Stimulated activated CD8-positive, alpha-beta memory T cell treated with anti-CD3 and anti-CD28 coated beads, Interleukin-4, amount 100 ng/mL, for 4 hours (primary cell): ENCODE results near the gene IBA57.

Experiments
- DNase-seq, 2 donors: peaks; one replicate each; pipeline ENCODE4 v3.0.0-alpha.2; 2020; ENCODE audit warnings: low read depth in 2 of 2, low spot score in 1 of 2

IBA57 gene

GRCh38 chr1:228155596-228156514 is 9.7 kb upstream of the IBA57 start:
- no peak for DNase-seq

- DNase-seq = no peak
Observed at GRCh38 chr1:228156515-228156881, 9.1 kb upstream of the IBA57 start.

GRCh38 chr1:228156941-228157728 is 8.5 kb upstream of the IBA57 start:
- DNase-seq = no peak

- DNase-seq = no peak
Observed at GRCh38 chr1:228157729-228158126, 7.9 kb upstream of the IBA57 start.

- no peak for DNase-seq
Observed at GRCh38 chr1:228158151-228159007, 7.2 kb upstream of the IBA57 start.

- DNase-seq = no peak
Observed at GRCh38 chr1:228159008-228159665, 6.5 kb upstream of the IBA57 start.

- no peak for DNase-seq
Observed at GRCh38 chr1:228160201-228160761, 5.3 kb upstream of the IBA57 start.

GRCh38 chr1:228161362-228161761 is 4.2 kb upstream of the IBA57 start:
- no peak for DNase-seq

- DNase-seq = no peak
Observed at GRCh38 chr1:228161866-228162265, 3.7 kb upstream of the IBA57 start.

GRCh38 chr1:228162286-228163006 is 3.2 kb upstream of the IBA57 start:
- no peak for DNase-seq

GRCh38 chr1:228163007-228163753 is 2.4 kb upstream of the IBA57 start:
- no peak for DNase-seq

GRCh38 chr1:228163776-228164519 is 1.7 kb upstream of the IBA57 start:
- no peak for DNase-seq

- no peak for DNase-seq
Observed at GRCh38 chr1:228164561-228165371, 838 bp upstream of the IBA57 start.

GRCh38 chr1:228166170-228166936 is 749 bp downstream of the IBA57 start:
- peak; percentile 31 to 35 for DNase-seq

- no peak for DNase-seq
Observed at GRCh38 chr1:228168563-228169270, 3.1 kb downstream of the IBA57 start.

- DNase-seq = no peak
Observed at GRCh38 chr1:228169345-228169744, 3.7 kb downstream of the IBA57 start.
